WTC11 (cell line): ENCODE data around the gene FAM221B. TPM values are rescaled to one million over a fixed set of nuclear protein-coding genes. Genes with fewer than 3 reads are reported as not detected.

Source experiments
- ATAC-seq: fragments of 200-7000 bp; cut with Tn5 transposase; 2 replicates; pipeline ENCODE4 v1.10.0; 2021; ENCODE audit warnings: mild to moderate bottlenecking, moderate library complexity
- CTCF ChIA-PET: fragments of 300-600 bp; sonication (Branson Sonifier 250); formaldehyde crosslinking; loops from one replicate; lab custom pipeline; 2021; ENCODE audit warnings: antibody characterized with exemption; lab: Charles Lee
- POLR2A ChIA-PET: fragments of 350-600 bp; sonication (Branson Sonifier 250); formaldehyde crosslinking; loops from one replicate; lab custom pipeline; 2021; ENCODE audit warnings: antibody characterized with exemption; lab: Charles Lee
- DNase-seq: peaks from one replicate; pipeline ENCODE4 v3.0.0; 2021; ENCODE audit warnings: low spot score
- H3K27ac Mint-ChIP-seq: 2 replicates; pipeline ENCODE4 v1.8.0; 2021; ENCODE audit warnings: mixed read lengths
- H3K27me3 Mint-ChIP-seq: 2 replicates; pipeline ENCODE4 v1.8.0; 2021; ENCODE audit warnings: low read depth, mild to moderate bottlenecking, moderate library complexity, mixed read lengths
- H3K36me3 Mint-ChIP-seq: 2 replicates; pipeline ENCODE4 v1.8.0; 2021; ENCODE audit warnings: mixed read lengths
- H3K4me1 Mint-ChIP-seq: 2 replicates; pipeline ENCODE4 v1.8.0; 2022; ENCODE audit warnings: mixed read lengths
- H3K4me3 Mint-ChIP-seq: 2 replicates; pipeline ENCODE4 v1.8.0; 2021; ENCODE audit warnings: mild to moderate bottlenecking, moderate library complexity, mixed read lengths
- H3K9me3 Mint-ChIP-seq: 2 replicates; pipeline ENCODE4 v1.8.0; 2021; ENCODE audit warnings: mixed read lengths
- ATF2 ChIP-seq: sonication (generic); formaldehyde crosslinking; IDR thresholded peaks from 2 replicates; pipeline ENCODE4 v1.8.1; 2022; ENCODE audit warnings: low read depth, missing genetic modification reagents, borderline replicate concordance
- CBFB ChIP-seq: sonication (generic); formaldehyde crosslinking; IDR thresholded peaks from 2 replicates; pipeline ENCODE4 v1.8.1; 2022; ENCODE audit warnings: mild to moderate bottlenecking, low read depth, missing genetic modification reagents
- E2F4 ChIP-seq: sonication (generic); formaldehyde crosslinking; IDR thresholded peaks from 2 replicates; pipeline ENCODE4 v1.8.1; 2022; ENCODE audit warnings: low read depth, mild to moderate bottlenecking, moderate library complexity, missing genetic modification reagents, borderline replicate concordance
- E2F5 ChIP-seq: sonication (generic); formaldehyde crosslinking; IDR thresholded peaks from 2 replicates; pipeline ENCODE4 v1.8.1; 2022; ENCODE audit warnings: mild to moderate bottlenecking, moderate library complexity, missing genetic modification reagents
- ESRRA ChIP-seq: sonication (generic); formaldehyde crosslinking; IDR thresholded peaks from 2 replicates; pipeline ENCODE4 v1.8.1; 2022; ENCODE audit warnings: mild to moderate bottlenecking, missing genetic modification reagents, borderline replicate concordance
- MLX ChIP-seq: sonication (generic); formaldehyde crosslinking; IDR thresholded peaks from 2 replicates; pipeline ENCODE4 v1.8.1; 2023; ENCODE audit warnings: mild to moderate bottlenecking, missing genetic modification reagents, moderate library complexity
- NFE2L1 ChIP-seq: sonication (generic); formaldehyde crosslinking; IDR thresholded peaks from 2 replicates; pipeline ENCODE4 v1.8.1; 2023; ENCODE audit warnings: missing genetic modification reagents
- NFYB ChIP-seq: sonication (generic); formaldehyde crosslinking; conservative IDR thresholded peaks from 2 replicates; pipeline ENCODE4 v1.8.0; 2022; ENCODE audit warnings: low read depth, missing genetic modification reagents
- PRDM15 ChIP-seq: sonication (generic); formaldehyde crosslinking; IDR thresholded peaks from 2 replicates; pipeline ENCODE4 v1.8.0; 2022; ENCODE audit warnings: missing genetic modification reagents
- SP1 ChIP-seq: sonication (generic); formaldehyde crosslinking; conservative IDR thresholded peaks from 2 replicates; pipeline ENCODE4 v1.8.1; 2022; ENCODE audit warnings: missing genetic modification reagents
- TP53 ChIP-seq: sonication (generic); formaldehyde crosslinking; IDR thresholded peaks from 2 replicates; pipeline ENCODE4 v1.8.1; 2023; ENCODE audit warnings: mild to moderate bottlenecking, missing genetic modification reagents
- ZSCAN18 ChIP-seq: fragments of 250-450 bp; sonication (Bioruptor Pico); IDR thresholded peaks from 2 replicates; pipeline ENCODE4 v2.1.2; 2022; ENCODE audit warnings: mild to moderate bottlenecking, moderate library complexity
- total RNA-seq: library from RNA; stranded (reverse); gene quantifications from 3 replicates; pipeline ENCODE4 v1.2.3, GENCODE V29; 2021
- TF ChIP-seq, protein P1 (sequence below): sonication (generic); formaldehyde crosslinking; IDR thresholded peaks from 2 replicates; pipeline ENCODE4 v1.8.0; 2023; ENCODE audit warnings: missing genetic modification reagents, mild to moderate bottlenecking, borderline replicate concordance
- TF ChIP-seq, protein P2 (sequence below): sonication (generic); formaldehyde crosslinking; IDR thresholded peaks from 2 replicates; pipeline ENCODE4 v1.8.0; 2023; ENCODE audit warnings: missing genetic modification reagents

FAM221B gene
- total RNA-seq, 1 experiment from 2014 or later, result 0.11 TPM

- Mint-ChIP-seq H3K4me1 (peaks cover 14% of the 10 kb centered on the region), H3K27ac (0 out of 2 replicates have a peak overlapping the region, but pooled peaks have one; percentile 48), H3K36me3 (no peaks in the 10 kb centered on the region), H3K9me3 (no peaks in the 10 kb centered on the region), H3K27me3 (peaks cover 3% of the 10 kb centered on the region; the same call in 1 of the 2 replicates), H3K4me3 (no peak overlapping the region)
- CTCF ChIA-PET, result interaction anchor here (2.8 to 5.9 kb wide), 2 partner anchors 19 to 110 kb away, joined by 12 to 143 read pairs; partner anchors contain the start of genes HINT2 and SPAG8
- DNase-seq (no peak), ATAC-seq (no peak)
- POLR2A ChIA-PET, result no interaction called here
- TF ChIP-seq E2F5 (CRISPR knock-in tag) (no peak), ATF2 (CRISPR knock-in tag) (no peak), NFE2L1 (CRISPR knock-in tag) (no peak), CBFB (CRISPR knock-in tag) (no peak), TP53 (CRISPR knock-in tag) (no peak), PRDM15 (CRISPR knock-in tag) (no peak), SP1 (no peak), ESRRA (CRISPR knock-in tag) (no peak), NFYB (CRISPR knock-in tag) (no peak), MLX (CRISPR knock-in tag) (no peak), E2F4 (no peak), ZSCAN18 (CRISPR knock-in tag) (no peak)
- TF ChIP-seq, protein P1, sequence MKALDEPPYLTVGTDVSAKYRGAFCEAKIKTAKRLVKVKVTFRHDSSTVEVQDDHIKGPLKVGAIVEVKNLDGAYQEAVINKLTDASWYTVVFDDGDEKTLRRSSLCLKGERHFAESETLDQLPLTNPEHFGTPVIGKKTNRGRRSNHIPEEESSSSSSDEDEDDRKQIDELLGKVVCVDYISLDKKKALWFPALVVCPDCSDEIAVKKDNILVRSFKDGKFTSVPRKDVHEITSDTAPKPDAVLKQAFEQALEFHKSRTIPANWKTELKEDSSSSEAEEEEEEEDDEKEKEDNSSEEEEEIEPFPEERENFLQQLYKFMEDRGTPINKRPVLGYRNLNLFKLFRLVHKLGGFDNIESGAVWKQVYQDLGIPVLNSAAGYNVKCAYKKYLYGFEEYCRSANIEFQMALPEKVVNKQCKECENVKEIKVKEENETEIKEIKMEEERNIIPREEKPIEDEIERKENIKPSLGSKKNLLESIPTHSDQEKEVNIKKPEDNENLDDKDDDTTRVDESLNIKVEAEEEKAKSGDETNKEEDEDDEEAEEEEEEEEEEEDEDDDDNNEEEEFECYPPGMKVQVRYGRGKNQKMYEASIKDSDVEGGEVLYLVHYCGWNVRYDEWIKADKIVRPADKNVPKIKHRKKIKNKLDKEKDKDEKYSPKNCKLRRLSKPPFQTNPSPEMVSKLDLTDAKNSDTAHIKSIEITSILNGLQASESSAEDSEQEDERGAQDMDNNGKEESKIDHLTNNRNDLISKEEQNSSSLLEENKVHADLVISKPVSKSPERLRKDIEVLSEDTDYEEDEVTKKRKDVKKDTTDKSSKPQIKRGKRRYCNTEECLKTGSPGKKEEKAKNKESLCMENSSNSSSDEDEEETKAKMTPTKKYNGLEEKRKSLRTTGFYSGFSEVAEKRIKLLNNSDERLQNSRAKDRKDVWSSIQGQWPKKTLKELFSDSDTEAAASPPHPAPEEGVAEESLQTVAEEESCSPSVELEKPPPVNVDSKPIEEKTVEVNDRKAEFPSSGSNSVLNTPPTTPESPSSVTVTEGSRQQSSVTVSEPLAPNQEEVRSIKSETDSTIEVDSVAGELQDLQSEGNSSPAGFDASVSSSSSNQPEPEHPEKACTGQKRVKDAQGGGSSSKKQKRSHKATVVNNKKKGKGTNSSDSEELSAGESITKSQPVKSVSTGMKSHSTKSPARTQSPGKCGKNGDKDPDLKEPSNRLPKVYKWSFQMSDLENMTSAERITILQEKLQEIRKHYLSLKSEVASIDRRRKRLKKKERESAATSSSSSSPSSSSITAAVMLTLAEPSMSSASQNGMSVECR (CRISPR knock-in tag), result no peak
- TF ChIP-seq, protein P2, sequence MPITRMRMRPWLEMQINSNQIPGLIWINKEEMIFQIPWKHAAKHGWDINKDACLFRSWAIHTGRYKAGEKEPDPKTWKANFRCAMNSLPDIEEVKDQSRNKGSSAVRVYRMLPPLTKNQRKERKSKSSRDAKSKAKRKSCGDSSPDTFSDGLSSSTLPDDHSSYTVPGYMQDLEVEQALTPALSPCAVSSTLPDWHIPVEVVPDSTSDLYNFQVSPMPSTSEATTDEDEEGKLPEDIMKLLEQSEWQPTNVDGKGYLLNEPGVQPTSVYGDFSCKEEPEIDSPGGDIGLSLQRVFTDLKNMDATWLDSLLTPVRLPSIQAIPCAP, result no peak
- TF ChIP-seq, all 79 proteins: peak for 0
Measured at GRCh38 chr9:35793461-35793860, 35.1 kb downstream of the FAM221B start.
